ENCODE measurements around the gene EN1. TPM values are rescaled to one million over a fixed set of nuclear protein-coding genes. Genes with fewer than 3 reads are reported as not detected.
A peak's percentile ranks its signal among the peaks of the same experiment; 100 is the strongest.

Gene EN1
- total RNA-seq, 1 donor from 2014 or later: not detected

DNA sequence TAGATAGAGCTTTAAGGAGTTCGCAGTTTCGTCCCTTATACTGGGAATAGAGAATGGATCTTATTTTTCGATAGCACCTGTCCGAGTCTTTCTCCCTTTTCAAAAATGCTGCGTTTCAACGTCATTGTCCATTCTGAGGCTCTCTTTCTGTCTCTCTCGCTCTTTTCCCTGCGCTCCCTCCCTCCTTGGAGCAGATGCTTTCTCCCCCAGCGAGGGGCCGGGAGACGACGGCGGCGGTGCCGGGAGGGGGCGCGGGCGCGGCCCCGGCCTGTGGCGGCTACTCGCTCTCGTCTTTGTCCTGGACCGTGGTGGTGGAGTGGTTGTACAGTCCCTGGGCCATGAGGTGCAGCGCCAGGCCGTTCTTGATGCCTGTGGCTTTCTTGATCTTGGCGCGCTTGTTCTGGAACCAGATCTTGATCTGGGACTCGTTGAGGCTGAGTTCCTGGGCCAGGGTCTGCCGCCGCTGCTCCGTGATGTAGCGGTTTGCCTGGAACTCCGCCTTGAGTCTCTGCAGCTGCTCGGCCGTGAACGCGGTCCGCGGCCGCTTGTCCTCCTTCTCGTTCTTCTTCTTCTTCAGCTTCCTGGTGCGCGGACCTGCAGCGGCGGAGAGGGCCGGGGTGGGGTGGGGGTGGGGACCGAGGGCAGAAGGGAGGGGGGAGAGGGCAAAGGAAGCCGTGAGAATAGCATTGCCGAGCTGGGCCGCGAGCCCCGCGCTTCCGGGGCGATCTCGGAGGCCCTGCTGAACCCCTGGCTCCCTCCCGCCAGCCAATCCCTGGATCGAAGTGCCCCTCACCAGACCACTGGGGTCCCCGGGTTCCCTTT is 4.6 kb downstream of the EN1 start:
- Histone ChIP-seq H3K4me1 (peaks cover 50% of the 10 kb centered on the region), H3K9me3 (replicated peaks) (no peaks in the 10 kb centered on the region), H3K4me3 (peak overlapping the region; percentile 60), H3K36me3 (no peaks in the 10 kb centered on the region), H3K27ac (replicated peaks) (no peak overlapping the region), H3K27me3 (ENCODE audit: low read depth) (peaks cover 100% of the 10 kb centered on the region)
- TF ChIP-seq, protein P1, sequence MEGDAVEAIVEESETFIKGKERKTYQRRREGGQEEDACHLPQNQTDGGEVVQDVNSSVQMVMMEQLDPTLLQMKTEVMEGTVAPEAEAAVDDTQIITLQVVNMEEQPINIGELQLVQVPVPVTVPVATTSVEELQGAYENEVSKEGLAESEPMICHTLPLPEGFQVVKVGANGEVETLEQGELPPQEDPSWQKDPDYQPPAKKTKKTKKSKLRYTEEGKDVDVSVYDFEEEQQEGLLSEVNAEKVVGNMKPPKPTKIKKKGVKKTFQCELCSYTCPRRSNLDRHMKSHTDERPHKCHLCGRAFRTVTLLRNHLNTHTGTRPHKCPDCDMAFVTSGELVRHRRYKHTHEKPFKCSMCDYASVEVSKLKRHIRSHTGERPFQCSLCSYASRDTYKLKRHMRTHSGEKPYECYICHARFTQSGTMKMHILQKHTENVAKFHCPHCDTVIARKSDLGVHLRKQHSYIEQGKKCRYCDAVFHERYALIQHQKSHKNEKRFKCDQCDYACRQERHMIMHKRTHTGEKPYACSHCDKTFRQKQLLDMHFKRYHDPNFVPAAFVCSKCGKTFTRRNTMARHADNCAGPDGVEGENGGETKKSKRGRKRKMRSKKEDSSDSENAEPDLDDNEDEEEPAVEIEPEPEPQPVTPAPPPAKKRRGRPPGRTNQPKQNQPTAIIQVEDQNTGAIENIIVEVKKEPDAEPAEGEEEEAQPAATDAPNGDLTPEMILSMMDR (IDR thresholded peaks at IDR 0.05; ENCODE audit: borderline replicate concordance): no peak
- no peak for DNase-seq
- intact Hi-C loops (cut with micrococcal nuclease): no loop called here

DNA sequence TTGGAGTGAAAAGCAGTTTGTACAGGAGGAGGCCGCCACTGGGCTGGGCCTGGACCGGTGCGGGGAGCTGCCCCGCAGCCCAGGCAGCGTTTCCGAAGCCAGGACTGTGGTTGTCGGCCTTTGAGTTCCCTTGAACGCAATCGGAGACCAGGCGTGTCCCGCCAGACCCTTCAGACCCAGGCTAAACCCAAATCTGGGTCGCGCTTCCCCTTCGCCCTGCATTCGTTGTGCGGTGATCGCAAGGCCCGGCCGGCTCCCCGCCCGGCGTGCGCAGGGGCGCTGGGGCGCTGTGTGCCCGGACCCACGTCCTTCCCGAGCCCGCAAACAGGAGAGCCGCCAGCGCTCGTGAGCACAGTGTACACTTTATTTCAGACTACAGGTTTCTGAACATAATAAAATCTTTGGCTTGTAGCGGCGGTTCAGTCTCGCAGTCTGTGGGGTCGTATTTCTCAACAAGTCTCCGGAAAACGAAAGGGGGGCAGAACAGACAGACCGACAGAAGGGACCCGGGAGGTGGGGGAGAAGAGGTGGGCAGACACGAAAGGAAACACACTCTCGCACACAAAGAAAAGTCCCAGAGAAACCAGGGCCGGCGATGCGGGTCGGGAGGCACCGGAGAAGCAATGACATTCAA is 5.5 kb downstream of the EN1 start:
- Histone ChIP-seq H3K27me3 (ENCODE audit: low read depth) (peaks cover 100% of the 10 kb centered on the region), H3K4me3 (peak overlapping the region; percentile 60), H3K9me3 (replicated peaks) (no peaks in the 10 kb centered on the region), H3K27ac (replicated peaks) (no peak overlapping the region), H3K36me3 (no peaks in the 10 kb centered on the region), H3K4me1 (peaks cover 41% of the 10 kb centered on the region)
- TF ChIP-seq, protein P1 (IDR thresholded peaks at IDR 0.05; ENCODE audit: borderline replicate concordance): no peak
- intact Hi-C loops (cut with micrococcal nuclease): no loop called here
- DNase-seq: no peak

DNA sequence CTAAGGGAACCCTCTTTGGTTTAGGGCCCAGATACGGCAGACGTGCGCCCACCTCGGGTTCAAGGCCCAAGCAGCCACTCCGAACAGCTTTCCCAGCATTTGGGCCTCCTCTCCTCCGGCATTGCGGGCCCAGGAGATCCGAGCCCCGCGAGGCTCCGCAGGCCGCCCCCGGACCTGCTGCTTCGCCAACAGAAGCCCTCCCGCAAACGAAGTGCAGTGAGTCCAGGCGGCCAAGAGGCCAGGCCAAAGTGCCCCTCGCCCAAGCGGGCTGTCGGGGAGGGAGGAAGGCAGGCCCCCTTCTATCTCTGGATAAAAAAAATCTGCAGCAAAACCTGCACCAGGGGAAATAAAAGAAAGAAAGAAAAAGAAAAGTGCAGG is 6.0 kb downstream of the EN1 start:
- Histone ChIP-seq H3K4me1 (peaks cover 36% of the 10 kb centered on the region), H3K27ac (replicated peaks) (no peak overlapping the region), H3K36me3 (no peaks in the 10 kb centered on the region), H3K9me3 (replicated peaks) (no peaks in the 10 kb centered on the region), H3K4me3 (peak overlapping the region; percentile 60), H3K27me3 (ENCODE audit: low read depth) (peaks cover 100% of the 10 kb centered on the region)
- TF ChIP-seq, protein P1 (IDR thresholded peaks at IDR 0.05; ENCODE audit: borderline replicate concordance): no peak
- no peak for DNase-seq
- intact Hi-C loops (cut with micrococcal nuclease): no loop called here

DNA sequence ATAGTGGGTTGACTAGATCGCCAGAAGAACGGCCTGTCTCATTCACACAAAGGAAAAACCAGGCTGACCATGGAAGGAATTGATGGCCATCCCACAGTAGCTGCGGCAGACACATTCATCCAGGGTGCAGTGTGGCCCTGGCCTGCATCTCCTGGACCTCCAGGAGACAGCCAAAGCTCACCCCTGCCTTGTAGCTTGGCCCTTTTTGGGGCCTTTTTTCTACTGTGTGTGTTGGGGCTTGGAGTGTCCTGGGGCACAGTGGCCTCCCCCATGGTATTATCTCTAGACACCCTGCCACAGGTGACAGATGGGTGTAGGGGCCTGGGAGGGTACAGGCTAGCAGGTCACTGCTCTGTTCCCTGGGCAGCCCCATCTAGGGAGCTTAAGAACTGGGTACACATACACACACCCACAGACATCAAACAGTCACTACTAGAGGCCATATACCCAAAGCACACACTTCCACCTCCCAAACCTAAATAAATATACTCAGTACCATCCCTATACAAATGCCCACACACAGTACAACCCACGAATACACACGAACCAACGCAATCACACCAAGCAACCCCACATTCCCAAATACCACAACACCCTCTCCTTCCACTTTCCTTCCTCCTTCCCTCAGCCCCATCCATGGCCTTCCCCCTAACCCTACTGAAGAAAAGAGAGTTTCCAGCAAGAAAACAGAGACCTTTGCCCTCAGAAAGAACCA is 8.6 kb downstream of the EN1 start:
- Histone ChIP-seq H3K36me3 (no peaks in the 10 kb centered on the region), H3K9me3 (replicated peaks) (no peaks in the 10 kb centered on the region), H3K4me1 (peaks cover 37% of the 10 kb centered on the region), H3K27ac (replicated peaks) (no peak overlapping the region), H3K4me3 (no peak overlapping the region), H3K27me3 (ENCODE audit: low read depth) (peaks cover 100% of the 10 kb centered on the region)
- DNase-seq: no peak
- TF ChIP-seq, protein P1 (IDR thresholded peaks at IDR 0.05; ENCODE audit: borderline replicate concordance): no peak
- intact Hi-C loops (cut with micrococcal nuclease): no loop called here

DNA sequence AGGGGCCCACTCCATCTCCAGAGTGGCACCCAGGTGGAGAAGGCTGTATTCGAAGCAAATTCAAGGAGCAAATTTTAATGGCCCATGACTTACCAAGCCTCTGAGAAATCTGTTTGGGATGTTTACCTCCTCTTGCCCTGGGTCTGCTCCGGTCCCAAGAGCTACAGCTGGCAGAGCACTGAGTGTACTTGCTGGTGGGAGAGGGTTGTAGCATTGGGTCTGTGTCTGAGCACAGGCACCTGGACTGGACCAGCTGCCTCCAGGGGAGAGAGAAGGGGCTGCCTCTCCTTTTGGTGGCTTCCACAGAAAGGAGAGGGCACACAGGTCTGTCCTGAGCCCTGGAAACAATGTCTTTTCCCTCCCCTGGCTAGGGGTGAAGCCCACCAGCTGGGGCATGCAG is 9.8 kb downstream of the EN1 start:
- intact Hi-C loops (cut with micrococcal nuclease): no loop called here
- no peak overlapping the region for H3K27ac ChIP-seq (replicated peaks)
- H3K9me3 ChIP-seq (replicated peaks): no peaks in the 10 kb centered on the region
- no peaks in the 10 kb centered on the region for H3K36me3 ChIP-seq
- TF ChIP-seq, protein P1 (IDR thresholded peaks at IDR 0.05; ENCODE audit: borderline replicate concordance): no peak
- no peak overlapping the region for H3K4me3 ChIP-seq
- no peak for DNase-seq
- peaks cover 28% of the 10 kb centered on the region for H3K4me1 ChIP-seq
- peaks cover 100% of the 10 kb centered on the region for H3K27me3 ChIP-seq (ENCODE audit: low read depth)
